Caki2 (cell line): Measurements from ENCODE around the gene PTPRJ. TPM values are rescaled to one million over a fixed set of nuclear protein-coding genes. Genes with fewer than 3 reads are reported as not detected.

Experiments
- DNase-seq: peaks from one replicate; pipeline ENCODE4 v3.0.0-alpha.2; 2015; ENCODE audit warnings: low read depth
- in situ Hi-C: cut with HindIII; loops from 2 replicates; pipeline ENCODE4 v1.10.0; 2016; ENCODE audit warnings: low sequenced_read_pairs, low pct_unique_long_range_greater_than_20kb, mixed read lengths
- total RNA-seq: library from RNA; depleted of rRNA; stranded (reverse); fragments of >200 nt; shearing (Covaris generic); gene quantifications from 2 replicates; pipeline ENCODE4 v1.2.3, GENCODE V29; 2014; ENCODE audit warnings: low replicate concordance

The PTPRJ gene
- total RNA-seq, 1 experiment from 2014 or later, result 33.3 TPM

DNA sequence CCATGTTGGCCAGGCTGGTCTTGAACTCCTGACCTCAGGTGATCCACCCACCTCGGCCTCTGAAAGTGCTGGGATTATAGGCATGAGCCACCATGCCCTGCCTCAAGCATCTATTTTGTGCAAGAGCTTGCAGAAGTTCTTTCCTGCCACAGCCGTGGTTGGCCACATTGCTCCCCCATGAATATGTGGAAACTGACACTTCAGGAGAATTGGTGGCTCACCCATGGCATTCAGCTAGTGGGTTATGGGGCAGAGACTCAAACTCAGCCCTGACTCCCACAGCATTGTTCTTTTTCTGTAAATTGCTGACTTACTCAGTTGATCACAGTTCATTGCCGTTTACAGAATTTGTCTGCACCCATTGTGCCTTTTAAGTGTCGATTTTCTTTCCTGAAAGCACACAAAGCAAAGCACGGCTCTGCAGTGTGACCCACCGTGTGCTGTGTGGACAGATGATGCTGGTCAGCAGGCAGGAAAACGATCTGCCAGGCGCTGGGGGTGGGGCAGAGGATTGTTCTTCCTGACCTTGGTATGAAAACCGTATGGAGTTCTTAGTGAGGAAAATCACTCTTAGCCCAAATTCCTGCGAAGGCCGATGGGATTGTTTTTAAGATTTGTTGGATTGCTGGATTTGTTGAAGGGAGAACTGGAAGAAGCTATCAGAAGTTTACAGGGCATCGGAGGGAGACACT, 115.6 kb downstream of the PTPRJ start:
- no peak for DNase-seq
- in situ Hi-C loops, result no loop called here

GRCh38 chr11:48096588-48097525, 116.5 kb downstream of the PTPRJ start:
- DNase-seq, result peak; percentile 44
- in situ Hi-C loops, result no loop called here

GRCh38 chr11:48098024-48098423, 117.7 kb downstream of the PTPRJ start:
- no peak for DNase-seq
- in situ Hi-C loops, result no loop called here

GRCh38 chr11:48099916-48100446, 119.6 kb downstream of the PTPRJ start:
- in situ Hi-C loops, result no loop called here

GRCh38 chr11:48101044-48101733, 120.8 kb downstream of the PTPRJ start:
- no peak for DNase-seq
- in situ Hi-C loops, result no loop called here

More at GRCh38 chr11:48099916-48100446, 119.6 kb downstream of the PTPRJ start:
- no peak for DNase-seq

- in situ Hi-C loops, result no loop called here
- no peak for DNase-seq
Observed at GRCh38 chr11:48101958-48102357, 121.6 kb downstream of the PTPRJ start.

- in situ Hi-C loops, result no loop called here
- DNase-seq, result peak; percentile 84
Observed at GRCh38 chr11:48103621-48104567, 123.5 kb downstream of the PTPRJ start.

DNA sequence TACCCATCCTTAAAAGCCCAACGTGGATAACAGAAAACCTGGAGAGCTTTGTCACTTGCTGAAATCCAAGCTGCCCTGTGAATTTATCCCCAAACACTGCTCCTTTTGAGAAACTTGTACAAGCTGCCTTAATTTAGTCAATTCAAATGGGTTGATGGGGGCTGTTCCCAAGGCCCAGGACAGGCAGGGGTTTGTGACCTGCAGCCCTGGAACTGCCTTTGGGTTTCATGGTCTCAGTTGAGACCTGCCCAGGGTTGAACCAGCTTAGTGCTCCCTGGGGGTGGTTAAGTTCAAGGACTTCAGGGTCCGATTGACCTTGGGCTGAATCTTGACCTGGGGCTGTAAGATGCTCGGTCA, 124.2 kb downstream of the PTPRJ start:
- no peak for DNase-seq
- in situ Hi-C loops, result no loop called here

DNA sequence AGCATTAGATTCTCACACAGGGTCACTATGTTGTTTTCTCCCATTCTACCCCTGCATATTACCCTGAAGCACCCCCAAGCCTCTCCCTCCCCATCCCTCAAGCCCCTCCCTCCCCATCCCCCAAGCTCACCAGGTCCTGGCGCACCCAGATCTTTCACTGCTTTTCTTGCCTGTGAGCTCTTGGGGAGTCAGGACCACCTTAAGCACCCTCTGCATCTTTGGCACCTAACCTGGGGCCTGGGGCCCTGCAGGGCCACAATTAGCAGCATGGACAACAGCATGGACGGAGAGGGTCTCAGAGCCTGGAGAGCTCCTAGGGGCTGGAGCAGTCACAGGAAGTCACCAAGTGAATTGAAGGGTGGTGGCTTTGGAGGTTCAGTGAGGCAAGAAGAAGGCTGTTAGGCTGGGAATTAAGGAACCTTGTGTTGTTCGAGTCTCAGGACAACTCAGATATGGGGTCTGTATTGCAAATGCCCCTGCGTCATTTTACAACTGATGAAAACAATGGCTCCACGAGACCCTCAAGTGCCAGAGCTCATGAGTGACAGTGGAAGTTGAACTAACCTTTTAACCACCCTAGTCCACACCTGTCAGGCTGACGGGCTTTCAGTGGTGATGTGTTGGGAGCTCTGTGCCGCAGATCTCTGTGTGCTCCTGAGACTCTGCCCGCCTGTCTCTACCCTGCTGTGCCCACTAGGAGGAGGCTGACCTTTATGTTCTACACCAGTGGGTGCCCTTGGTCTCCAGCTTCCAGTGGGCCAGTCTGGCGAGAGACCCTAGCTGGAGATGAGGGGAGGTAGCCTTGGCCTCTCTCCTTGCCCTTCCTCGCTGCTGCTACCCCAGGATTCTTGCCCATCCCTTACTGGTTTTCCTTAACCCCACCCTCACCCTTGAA, 125.0 kb downstream of the PTPRJ start:
- no peak for DNase-seq
- in situ Hi-C loops, result no loop called here

- DNase-seq, result no peak
- in situ Hi-C loops, result no loop called here
Observed at GRCh38 chr11:48106166-48106565, 125.8 kb downstream of the PTPRJ start.

DNA sequence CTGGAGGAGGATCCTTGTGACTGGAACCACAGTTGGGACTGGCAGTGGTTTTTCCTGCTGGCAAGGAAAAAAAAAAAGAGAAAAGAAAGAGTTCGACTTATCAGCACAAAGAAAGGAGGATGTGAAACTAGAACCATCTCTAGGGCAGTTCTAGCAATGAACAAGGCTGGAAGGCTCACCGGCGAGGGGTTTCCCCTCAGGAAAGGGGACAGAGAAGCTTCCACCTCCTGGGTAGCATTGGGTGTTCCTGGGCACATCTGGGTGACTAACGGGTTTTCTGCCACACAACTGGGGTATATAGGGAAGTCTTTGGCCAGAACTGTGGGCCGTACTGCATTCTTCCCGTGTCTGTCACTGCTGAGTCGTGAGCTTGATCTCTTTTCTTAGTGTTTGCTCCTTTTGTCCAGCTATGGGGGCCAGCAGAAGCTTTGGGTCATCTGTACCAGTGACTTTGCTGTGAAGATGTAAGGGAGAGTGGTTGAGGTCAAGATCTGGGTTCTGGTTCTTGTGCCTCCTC, 126.9 kb downstream of the PTPRJ start:
- DNase-seq, result no peak
- in situ Hi-C loops, result no loop called here

- no peak for DNase-seq
- in situ Hi-C loops, result no loop called here
Observed at GRCh38 chr11:48108231-48109045, 128.1 kb downstream of the PTPRJ start.

DNA sequence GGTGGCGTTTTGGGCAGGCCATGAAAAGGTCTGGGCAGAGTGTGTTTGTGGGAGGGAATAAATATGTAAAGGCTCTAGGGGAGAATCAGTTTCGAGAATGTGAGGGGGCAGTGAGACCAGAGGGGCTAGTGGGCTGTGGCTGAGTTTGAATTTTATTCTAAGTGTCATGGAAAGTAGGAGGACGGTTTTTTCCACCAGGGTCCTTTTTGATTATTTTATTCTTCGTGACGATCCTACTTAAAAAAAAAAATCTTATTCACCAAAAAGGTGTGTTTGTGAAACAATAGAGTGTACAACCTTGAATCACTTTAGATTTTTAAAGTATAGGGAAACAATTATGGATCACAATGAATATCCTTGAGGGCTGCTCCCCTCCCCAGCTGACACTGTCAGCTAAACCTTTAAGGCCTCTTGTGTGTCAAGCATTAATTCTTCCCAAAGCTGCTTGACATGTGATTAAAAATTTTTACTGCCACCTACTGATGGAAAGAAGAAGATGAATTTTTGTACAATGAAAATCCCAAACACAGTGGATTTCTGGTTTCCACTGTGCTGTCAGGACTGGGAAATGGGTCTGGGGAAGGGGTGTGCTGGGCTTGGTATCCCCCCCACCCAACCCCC, 128.8 kb downstream of the PTPRJ start:
- in situ Hi-C loops, result no loop called here

DNA sequence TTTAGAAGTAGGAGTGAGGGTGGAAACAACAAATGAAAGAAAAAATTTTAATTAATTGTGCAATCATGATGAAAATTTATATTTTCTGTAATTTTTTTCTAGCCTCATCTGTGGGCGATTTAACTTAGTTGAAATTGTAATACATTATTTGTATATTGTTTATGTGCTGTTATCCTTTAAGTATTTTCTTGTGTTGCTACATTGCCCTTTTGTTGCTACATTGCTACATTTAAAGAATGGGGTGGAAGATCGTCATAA, 130.1 kb downstream of the PTPRJ start:
- in situ Hi-C loops, result loop anchor here (10.0 kb wide), 1 partner anchor 136 kb away; no protein-coding TSS in a partner anchor
- DNase-seq, result no peak

More for the DNA sequence above, 128.8 kb downstream of the PTPRJ start:
- DNase-seq, result no peak

DNA sequence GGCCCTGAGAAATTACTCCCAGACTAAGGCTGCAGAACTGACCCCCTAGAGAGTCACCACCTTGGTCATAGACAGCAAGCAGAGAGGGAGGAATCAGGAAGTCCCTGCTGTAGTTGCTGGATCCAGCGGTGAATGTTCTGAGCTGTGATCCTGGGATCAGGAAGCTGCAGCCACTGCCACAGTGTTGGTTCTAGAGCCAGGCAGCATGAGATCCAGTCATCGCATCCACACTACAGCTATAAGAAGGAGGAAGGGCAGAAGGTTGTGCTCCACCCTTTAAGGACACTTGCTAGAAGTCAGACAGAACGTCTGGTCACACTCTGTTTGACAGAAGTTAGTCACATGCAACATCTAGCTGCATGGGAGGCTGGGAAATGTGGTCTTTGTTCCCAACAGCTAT, 131.5 kb downstream of the PTPRJ start:
- peak; percentile 73 for DNase-seq
- in situ Hi-C loops, result loop anchor here (10.0 kb wide), 1 partner anchor 137 kb away; no protein-coding TSS in a partner anchor
